ENCODE data around the gene MRPL1. TPM values are rescaled to one million over a fixed set of nuclear protein-coding genes. Genes with fewer than 3 reads are reported as not detected.

Gene MRPL1
- total RNA-seq, 1 donor from 2014 or later, result 48.5 TPM

GRCh38 chr4:78001531-78001930 is 138.9 kb downstream of the MRPL1 start:
- Histone ChIP-seq H4K20me1 (ENCODE audit: low read depth) (no peaks in the 10 kb centered on the region), H3F3A (ENCODE audit: low read depth) (no peaks in the 10 kb centered on the region), H3K4me2 (no peak overlapping the region), H3K36me3 (no peaks in the 10 kb centered on the region), H3K27me3 (no peaks in the 10 kb centered on the region), H3K79me2 (ENCODE audit: low read depth) (no peaks in the 10 kb centered on the region), H3K4me1 (no peaks in the 10 kb centered on the region), H3K4me3 (no peak overlapping the region), H3K27ac (no peak overlapping the region), H2AFZ (replicated peaks) (no peak overlapping the region), H3K9me3 (ENCODE audit: low read depth) (no peaks in the 10 kb centered on the region), H3K9ac (no peak overlapping the region)
- DNase-seq (ENCODE audit: low spot score), result no peak
- H3K36me3 Mint-ChIP-seq, result no peaks in the 10 kb centered on the region
- no peaks in the 10 kb centered on the region for H3K9me3 Mint-ChIP-seq
- TF ChIP-seq EZH2phosphoT487 (IDR thresholded peaks at IDR 0.05) (no peak), EZH2 (IDR thresholded peaks at IDR 0.05) (no peak), CTCF (IDR thresholded peaks at IDR 0.05) (no peak)
- H3K4me1 Mint-ChIP-seq, result no peaks in the 10 kb centered on the region
- H3K4me3 Mint-ChIP-seq, result no peak overlapping the region
- H3K27me3 Mint-ChIP-seq (ENCODE audit: insufficient read depth, low read depth), result no peaks in the 10 kb centered on the region
- no peak overlapping the region for H3K27ac Mint-ChIP-seq

GRCh38 chr4:78002260-78002659 is 139.6 kb downstream of the MRPL1 start:
- no peak overlapping the region for H3K9ac ChIP-seq
- no peak for DNase-seq (ENCODE audit: low spot score)
- no peaks in the 10 kb centered on the region for H4K20me1 ChIP-seq (ENCODE audit: low read depth)
- H3K4me1 ChIP-seq, result no peaks in the 10 kb centered on the region
- Mint-ChIP-seq H3K27me3 (ENCODE audit: insufficient read depth, low read depth) (no peaks in the 10 kb centered on the region), H3K36me3 (no peaks in the 10 kb centered on the region), H3K4me1 (no peaks in the 10 kb centered on the region), H3K4me3 (no peak overlapping the region), H3K27ac (no peak overlapping the region), H3K9me3 (no peaks in the 10 kb centered on the region)
- no peaks in the 10 kb centered on the region for H3K36me3 ChIP-seq
- no peaks in the 10 kb centered on the region for H3F3A ChIP-seq (ENCODE audit: low read depth)
- H3K4me2 ChIP-seq, result no peak overlapping the region
- TF ChIP-seq EZH2phosphoT487 (IDR thresholded peaks at IDR 0.05) (no peak), EZH2 (IDR thresholded peaks at IDR 0.05) (no peak), CTCF (IDR thresholded peaks at IDR 0.05) (no peak)
- no peaks in the 10 kb centered on the region for H3K79me2 ChIP-seq (ENCODE audit: low read depth)
- H3K9me3 ChIP-seq (ENCODE audit: low read depth), result no peaks in the 10 kb centered on the region
- H3K27ac ChIP-seq, result no peak overlapping the region
- no peak overlapping the region for H3K4me3 ChIP-seq
- no peak overlapping the region for H2AFZ ChIP-seq (replicated peaks)
- H3K27me3 ChIP-seq, result no peaks in the 10 kb centered on the region

Small RNAs within 50 kb of the gene (small RNA-seq; reads per million reads assigned to genes)
- gene AC112225.1, result not detected

Other genes with a start within 250 kb of the MRPL1 start
- 6.0 and 7.5 TPM in 2 replicates for gene CNOT6L, start 43.5 kb upstream of the MRPL1 start, total RNA-seq (ENCODE audit: low replicate concordance)
- gene FRAS1, start 194.5 kb downstream of the MRPL1 start, total RNA-seq (ENCODE audit: low replicate concordance), result 21.1 and 21.3 TPM in 2 replicates

All from neural progenitor cell (in vitro differentiated cells).